HG02642 (cell line): ENCODE measurements around the gene FAM163A.

Experiments
- ATAC-seq: cut with Tn5 transposase; IDR thresholded peaks from one replicate; pipeline ENCODE4 v1.9.1; 2021; ENCODE audit warnings: mild to moderate bottlenecking; ENCODE audit not compliant: unreplicated experiment, poor library complexity

The FAM163A gene

GRCh38 chr1:179812501-179813292 lies 69.6 kb downstream of the FAM163A start:
- ATAC-seq: no peak

- no peak for ATAC-seq
Measured at GRCh38 chr1:179813626-179814545, 70.8 kb downstream of the FAM163A start.

GRCh38 chr1:179814546-179814838 lies 71.4 kb downstream of the FAM163A start:
- peak; percentile 26 for ATAC-seq

- ATAC-seq: no peak
Measured at GRCh38 chr1:179815641-179816040, 72.5 kb downstream of the FAM163A start.

GRCh38 chr1:179816196-179816960 lies 73.3 kb downstream of the FAM163A start:
- ATAC-seq: no peak

GRCh38 chr1:179817056-179817455 lies 74.0 kb downstream of the FAM163A start:
- ATAC-seq: no peak

GRCh38 chr1:179817789-179818188 lies 74.7 kb downstream of the FAM163A start:
- ATAC-seq: no peak

- no peak for ATAC-seq
Measured at GRCh38 chr1:179818260-179818659, 75.2 kb downstream of the FAM163A start.

GRCh38 chr1:179818743-179819173 lies 75.7 kb downstream of the FAM163A start:
- no peak for ATAC-seq

GRCh38 chr1:179820226-179820970 lies 77.3 kb downstream of the FAM163A start:
- ATAC-seq: no peak

GRCh38 chr1:179821524-179821923 lies 78.4 kb downstream of the FAM163A start:
- ATAC-seq: no peak

- ATAC-seq: no peak
Measured at GRCh38 chr1:179822065-179822464, 79.0 kb downstream of the FAM163A start.

- ATAC-seq: no peak
Measured at GRCh38 chr1:179823693-179824092, 80.6 kb downstream of the FAM163A start.

GRCh38 chr1:179824265-179824664 lies 81.2 kb downstream of the FAM163A start:
- no peak for ATAC-seq

GRCh38 chr1:179825206-179825605 lies 82.1 kb downstream of the FAM163A start:
- ATAC-seq: no peak

- ATAC-seq: no peak
Measured at GRCh38 chr1:179825798-179826460, 82.8 kb downstream of the FAM163A start.

GRCh38 chr1:179826626-179827280 lies 83.7 kb downstream of the FAM163A start:
- ATAC-seq: no peak

GRCh38 chr1:179828554-179829110 lies 85.5 kb downstream of the FAM163A start:
- no peak for ATAC-seq

- ATAC-seq: no peak
Measured at GRCh38 chr1:179831225-179831624, 88.1 kb downstream of the FAM163A start.
